NCI-H128 (cell line): ENCODE measurements around the gene IFNA4.
"Not testable (repeated sequence)": the region's sequence is repeated elsewhere in the genome, so short reads cannot be mapped to it uniquely, and the experiment has no call there.

Experiments used
- DNase-seq: peaks from one replicate; lab custom pipeline; 2025; ENCODE audit not compliant: unreplicated experiment; lab: John Stamatoyannopoulos, UW

IFNA4 gene

DNA sequence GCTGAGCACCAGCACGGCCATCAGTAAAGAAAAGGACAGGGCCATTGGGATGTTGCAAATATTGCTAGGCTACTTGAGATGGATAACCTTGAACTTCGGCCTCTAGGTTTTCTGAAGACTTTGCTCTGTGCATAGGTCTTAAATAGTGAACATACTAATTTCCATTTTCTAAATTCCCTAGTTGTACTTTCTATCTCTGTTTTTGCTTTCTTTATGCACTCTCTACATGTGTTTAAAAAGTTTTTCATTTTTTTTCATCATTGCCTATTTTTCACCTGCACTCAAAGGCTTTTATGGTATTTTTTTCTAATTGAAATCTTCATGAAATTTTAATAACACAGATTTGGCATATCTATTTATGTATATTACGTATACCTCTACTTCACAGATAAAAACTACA is at the start of gene IFNA4:
IFNA4 (minus strand) TSS at position 101 of the 400 bp plus-strand sequence; CDS start at position 45, 56 bp downstream.
- DNase-seq, result not testable (repeated sequence)

- not testable (repeated sequence) for DNase-seq
These were observed 49.0 kb upstream of the IFNA4 start for GRCh38 chr9:21236360-21236714.

DNA sequence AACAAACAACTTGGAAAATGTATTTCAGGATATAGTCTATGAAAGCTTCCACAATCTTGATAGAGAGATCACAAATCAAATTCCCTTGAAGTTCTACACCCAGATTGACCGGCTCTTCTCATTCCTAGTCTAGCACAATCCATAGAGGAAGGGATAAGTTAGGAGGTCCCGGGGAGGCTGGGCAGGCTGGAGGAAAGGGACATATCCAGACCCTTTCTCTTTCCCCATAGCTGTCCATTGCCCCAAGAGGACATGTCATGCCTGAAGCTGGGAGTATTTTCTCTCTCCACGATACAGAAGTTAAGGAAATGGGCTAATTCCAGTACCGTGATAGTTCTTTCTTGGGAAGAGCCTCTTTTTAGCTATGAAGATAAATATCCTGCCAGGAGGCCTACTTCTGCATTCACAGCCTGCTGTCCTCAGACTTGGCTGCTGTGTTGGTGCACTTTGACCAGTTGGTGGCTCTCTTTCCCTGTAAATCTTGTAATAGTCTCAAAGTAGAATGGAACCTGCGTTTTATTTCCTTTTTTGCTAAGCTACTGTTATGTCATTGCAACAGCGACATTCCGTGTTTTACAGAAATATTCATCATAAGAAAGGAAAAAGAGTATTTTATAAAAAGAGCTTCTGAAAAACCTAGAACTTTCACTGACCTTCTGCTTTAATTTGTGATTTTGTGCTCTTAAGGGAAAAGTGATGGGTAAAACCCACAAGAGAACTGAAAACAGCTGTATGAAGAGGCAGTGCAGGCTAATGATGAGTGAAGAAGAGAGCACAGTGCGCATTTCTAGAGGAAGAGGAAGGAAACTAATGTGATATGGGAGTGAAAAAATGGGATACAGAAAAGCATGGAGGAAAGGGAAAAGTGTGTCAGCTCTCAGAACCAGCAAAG is 48.3 kb upstream of the IFNA4 start:
- not testable (repeated sequence) for DNase-seq

DNA sequence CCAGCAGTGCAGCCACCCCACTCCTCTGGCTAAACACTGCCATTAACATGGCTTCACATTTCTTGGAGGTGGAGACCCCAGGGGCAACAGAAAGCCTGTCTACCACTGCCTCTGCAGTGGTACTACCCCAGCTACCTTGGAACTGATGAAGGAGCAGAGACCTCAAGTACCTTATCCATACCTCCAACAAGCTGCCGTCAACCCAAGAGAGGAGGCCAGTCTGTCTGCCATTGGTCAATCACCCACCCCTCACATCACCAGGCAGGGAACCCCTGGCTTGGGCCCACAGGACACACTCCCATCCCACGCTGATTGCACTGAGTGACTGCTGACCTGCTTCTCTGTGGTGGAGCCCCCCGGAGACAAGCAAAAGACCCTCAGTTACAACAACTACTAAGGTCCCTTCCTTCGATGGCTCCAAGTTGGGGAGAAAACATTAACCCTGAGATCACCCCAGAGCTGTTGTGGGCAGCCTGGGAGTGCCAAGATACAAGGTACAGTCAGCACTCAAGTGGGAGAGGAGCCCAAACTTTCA is 46.8 kb upstream of the IFNA4 start:
- no peak for DNase-seq

GRCh38 chr9:21233258-21233657 is 45.9 kb upstream of the IFNA4 start:
- no peak for DNase-seq

GRCh38 chr9:21228122-21228521 is 40.7 kb upstream of the IFNA4 start, which contains the start of gene IFNA17:
TSS of gene IFNA17 (minus strand) at chr9:21228222. CDS start at chr9:21228173, 49 bp downstream.
- DNase-seq, result no peak

- DNase-seq, result not testable (repeated sequence)
These were observed 29.8 kb upstream of the IFNA4 start, which contains the start of gene IFNA16 for GRCh38 chr9:21217211-21217610. TSS of gene IFNA16 (minus strand) at chr9:21217311. CDS start at chr9:21217305, 6 bp downstream.

- DNase-seq, result not testable (repeated sequence)
These were observed 26.3 kb upstream of the IFNA4 start for GRCh38 chr9:21213411-21214326.

- DNase-seq, result not testable (repeated sequence)
These were observed 24.8 kb upstream of the IFNA4 start for GRCh38 chr9:21212160-21212559.

DNA sequence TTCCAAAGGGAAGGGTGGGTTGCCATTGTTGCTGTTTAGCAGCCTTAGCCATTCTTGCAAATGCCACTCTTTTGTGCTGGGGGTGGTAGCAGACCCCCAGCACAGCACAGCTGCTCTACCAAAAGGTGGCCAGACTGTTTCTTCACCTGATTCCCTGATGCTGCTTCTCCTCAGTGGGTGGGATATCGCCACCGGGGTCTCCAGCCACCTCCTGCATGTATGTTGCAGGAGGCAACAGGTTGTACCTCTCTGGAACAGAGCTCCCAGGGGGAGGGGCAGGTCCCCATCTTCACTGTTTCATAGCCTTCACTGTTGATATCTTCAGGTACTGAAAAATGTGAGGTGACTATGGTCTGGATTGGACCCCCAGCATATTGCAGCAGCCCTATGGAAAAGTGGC is 23.4 kb upstream of the IFNA4 start:
- DNase-seq, result not testable (repeated sequence)

- DNase-seq, result no peak
These were observed 22.9 kb upstream of the IFNA4 start for GRCh38 chr9:21210311-21210710.

GRCh38 chr9:21207043-21207442 is 19.7 kb upstream of the IFNA4 start, which contains the start of gene IFNA10:
TSS of gene IFNA10 (minus strand) at chr9:21207143. CDS start at chr9:21207097, 46 bp downstream.
- DNase-seq, result not testable (repeated sequence)

GRCh38 chr9:21205204-21205603 is 17.8 kb upstream of the IFNA4 start:
- no peak for DNase-seq

DNA sequence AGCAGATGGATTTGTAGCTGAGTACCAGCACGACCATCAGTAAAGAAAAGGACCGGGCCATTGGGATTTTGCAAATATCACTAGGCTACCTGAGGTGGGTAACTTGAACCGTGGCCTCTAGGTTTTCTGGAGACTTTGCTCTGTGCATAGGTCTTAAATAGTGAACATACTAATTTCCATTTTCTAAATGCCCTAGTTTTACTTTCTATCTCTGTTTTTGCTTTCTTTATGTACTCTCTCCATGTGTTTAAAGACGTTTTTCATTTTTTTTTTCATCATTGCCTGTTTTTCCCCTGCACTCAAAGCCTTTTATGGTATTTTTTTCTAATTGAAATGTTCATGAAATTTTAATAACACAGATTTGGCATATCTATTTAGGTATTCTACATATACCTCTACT is 14.7 kb upstream of the IFNA4 start, which contains the start of gene IFNA7:
IFNA7 (minus strand) TSS at position 101 of the 400 bp plus-strand sequence; CDS start at position 61, 40 bp downstream.
- not testable (repeated sequence) for DNase-seq

DNA sequence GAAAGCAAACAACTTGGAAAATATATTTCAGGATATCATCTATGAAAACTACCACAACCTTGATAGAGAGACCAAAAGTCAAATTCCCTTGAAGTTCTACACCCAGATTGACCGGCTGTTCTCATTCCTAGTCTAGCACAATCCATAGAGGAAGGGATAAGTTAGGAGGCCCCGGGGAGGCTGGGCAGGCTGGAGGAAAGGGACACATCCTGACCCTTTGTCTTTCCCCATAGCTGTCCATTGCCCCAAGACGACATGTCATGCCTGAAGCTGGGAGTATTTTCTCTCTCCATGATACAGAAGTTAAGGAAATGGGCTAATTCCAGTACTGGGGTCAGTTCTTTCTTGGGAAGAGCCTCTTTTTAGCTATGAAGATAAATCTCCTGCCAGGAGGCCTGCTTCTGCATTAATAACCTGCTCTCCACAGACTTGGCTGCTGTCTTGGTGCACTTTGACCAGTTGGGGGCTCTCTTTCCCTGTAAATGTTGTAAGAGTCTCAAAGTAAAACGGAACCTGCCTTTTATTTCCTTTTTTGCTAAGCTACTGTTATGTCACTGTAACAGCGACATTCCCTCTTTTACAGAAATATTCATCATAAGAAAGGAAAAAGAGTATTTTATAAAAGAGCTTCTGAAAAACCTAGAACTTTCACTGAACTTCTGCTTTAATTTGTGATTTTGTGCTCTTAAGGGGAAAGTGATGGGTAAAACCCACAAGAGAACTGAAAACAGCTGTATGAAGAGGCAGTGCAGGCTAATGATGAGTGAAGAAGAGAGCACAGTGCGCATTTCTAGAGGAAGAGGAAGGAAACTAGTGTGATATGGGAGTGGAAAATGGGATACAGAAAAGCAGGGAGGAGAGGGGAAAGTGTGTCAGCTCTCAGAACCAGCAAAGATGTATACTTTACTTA is 7.7 kb upstream of the IFNA4 start:
- not testable (repeated sequence) for DNase-seq

DNA sequence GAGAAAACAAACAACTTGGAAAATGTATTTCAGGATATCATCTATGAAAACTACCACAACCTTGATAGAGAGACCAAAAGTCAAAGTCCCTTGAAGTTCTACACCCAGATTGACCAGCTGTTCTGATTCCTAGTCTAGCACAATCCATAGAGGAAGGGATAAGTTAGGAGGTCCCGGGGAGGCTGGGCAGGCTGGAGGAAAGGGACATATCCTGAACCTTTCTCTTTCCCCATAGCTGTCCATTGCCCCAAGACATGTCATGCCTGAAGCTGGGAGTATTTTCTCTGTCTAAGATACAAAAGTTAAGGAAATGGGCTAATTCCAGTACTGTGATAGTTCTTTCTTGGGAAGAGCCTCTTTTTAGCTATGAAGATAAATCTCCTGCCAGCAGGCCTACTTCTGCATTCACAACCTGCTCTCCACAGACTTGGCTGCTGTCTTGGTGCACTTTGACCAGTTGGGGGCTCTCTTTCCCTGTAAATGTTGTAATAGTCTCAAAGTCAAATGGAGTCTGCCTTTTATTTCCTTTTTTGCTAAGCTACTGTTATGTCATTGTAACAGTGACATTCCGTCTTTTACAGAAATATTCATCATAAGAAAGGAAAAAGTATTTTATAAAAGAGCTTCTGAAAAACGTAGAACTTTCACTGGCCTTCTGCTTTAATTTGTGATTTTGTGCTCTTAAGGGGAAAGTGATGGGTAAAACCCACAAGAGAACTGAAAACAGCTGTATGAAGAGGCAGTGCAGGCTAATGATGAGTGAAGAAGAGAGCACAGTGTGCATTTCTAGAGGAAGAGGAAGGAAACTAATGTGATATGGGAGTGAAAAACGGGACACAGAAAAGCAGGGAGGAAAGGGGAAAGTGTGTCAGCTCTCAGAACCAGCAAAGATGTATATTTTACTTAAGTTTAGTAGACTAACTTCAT is 4.3 kb downstream of the IFNA4 start:
- not testable (repeated sequence) for DNase-seq

DNA sequence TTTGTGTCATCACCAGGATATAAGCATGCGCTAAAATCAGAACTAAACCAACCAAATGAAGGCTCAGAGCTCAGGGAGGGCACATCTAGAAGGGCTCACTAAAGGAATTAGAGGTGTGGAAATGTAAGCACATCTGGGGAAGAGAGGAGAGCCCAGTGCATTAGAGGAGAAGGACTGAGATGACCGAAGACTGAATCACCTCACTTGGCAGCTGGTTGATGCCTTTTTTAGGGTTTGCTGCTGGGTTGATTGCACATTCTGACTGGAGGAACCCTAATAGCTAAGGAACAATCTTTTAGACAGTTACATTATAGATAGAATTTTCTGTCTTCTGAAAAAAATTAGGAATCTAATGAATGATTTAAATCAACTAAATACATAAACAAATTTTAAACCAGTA is 12.7 kb downstream of the IFNA4 start:
- no peak for DNase-seq

DNA sequence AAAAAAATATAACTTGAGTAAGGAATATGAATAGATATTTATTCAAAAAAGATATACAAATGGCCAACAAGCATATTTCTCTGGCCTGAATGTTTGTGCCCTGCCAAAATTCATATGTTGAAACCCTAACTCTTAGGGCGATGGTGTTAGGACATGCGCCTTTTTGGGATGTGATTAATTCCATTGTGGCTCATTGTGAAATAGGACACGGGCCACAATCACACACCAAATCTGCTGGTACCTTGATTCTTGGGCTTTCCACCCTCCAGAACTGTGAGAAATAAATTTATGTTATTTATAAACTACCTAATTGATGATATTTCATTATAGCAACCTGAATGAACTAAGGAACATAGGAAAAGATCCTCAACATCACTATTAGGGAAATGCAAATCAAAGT is 15.2 kb downstream of the IFNA4 start:
- no peak for DNase-seq

DNA sequence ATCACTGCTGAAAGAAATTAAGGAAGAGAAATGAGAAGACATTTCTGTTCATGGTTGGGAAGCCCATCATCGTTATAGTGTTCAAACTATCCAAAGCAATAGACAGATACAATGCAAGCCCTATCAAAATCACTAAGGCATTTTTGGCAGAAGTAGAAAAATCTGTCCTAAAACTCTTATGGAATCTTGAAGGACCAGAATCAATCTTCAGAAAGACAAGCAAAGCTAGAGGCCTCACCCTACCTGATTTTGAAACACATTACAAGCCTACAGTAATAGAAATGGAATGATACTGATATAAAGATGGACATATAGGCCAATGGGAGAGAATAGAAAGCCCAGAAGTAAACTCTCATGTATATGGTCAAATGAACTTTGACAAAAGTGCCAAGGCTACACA is 16.0 kb downstream of the IFNA4 start:
- no peak for DNase-seq
